Amniotic epithelial cell (primary cell): Measurements from ENCODE around the gene MCM3.

Experiments
- DNase-seq: peaks from one replicate; pipeline ENCODE4 v3.0.0-alpha.2; 2010; ENCODE audit warnings: low read depth

The MCM3 gene

DNA sequence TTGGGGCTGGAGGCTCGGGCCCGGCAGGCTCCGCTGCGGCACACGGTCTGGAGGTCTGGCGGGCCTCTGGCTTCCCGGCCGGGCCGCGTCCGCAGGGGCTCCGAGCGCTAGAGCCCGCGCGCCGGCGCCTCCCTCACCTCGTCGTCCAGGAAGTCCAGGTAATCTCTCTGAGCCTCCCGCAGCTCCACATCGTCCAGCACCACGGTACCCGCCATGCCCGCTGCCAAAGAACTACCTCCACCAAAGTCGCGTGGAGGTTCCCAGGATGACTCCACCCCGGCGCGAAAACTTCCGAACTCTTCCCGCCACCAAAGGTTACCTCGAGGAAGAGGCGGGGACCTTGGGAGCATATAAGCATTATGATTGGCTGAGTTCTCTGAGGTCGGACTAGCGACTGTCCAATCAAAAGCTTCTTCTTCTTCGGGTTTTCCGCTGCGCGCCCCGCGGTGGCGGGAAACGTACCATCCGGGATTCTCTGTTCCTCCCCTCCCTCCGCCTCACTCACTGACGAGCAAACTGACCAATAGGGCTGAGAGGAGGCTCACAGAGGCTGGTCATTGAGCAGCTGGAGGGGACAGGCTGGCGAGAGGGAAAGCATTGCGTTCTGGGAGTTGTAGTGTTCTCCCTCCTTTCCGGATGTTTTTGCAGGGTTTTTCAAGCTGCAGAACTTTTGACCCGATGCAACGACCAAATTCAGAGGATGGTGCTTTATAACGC, at the start of gene MCM3:
MCM3 (minus strand) TSS at position 283 of the 717 bp plus-strand sequence; CDS start at position 215, 68 bp downstream.
- DNase-seq: peak; percentile 99

DNA sequence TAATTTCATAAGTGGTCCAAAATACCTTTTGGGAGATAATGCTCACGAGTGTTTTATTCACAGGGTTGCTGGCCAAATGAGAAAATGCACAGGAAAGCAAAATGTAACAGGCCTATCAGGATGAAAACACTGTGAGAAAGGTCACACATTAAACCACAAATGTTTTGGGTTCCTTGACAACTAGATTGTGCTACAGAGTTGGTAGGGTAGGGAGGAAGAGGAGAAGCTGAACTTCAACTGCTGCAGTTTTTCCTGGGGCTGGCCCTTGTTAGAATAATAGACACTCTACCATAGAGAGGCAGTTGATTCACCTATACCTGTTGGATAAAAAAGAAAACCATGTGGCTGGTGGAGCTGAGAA, 49.3 kb upstream of the MCM3 start:
- peak; percentile 30 for DNase-seq

DNA sequence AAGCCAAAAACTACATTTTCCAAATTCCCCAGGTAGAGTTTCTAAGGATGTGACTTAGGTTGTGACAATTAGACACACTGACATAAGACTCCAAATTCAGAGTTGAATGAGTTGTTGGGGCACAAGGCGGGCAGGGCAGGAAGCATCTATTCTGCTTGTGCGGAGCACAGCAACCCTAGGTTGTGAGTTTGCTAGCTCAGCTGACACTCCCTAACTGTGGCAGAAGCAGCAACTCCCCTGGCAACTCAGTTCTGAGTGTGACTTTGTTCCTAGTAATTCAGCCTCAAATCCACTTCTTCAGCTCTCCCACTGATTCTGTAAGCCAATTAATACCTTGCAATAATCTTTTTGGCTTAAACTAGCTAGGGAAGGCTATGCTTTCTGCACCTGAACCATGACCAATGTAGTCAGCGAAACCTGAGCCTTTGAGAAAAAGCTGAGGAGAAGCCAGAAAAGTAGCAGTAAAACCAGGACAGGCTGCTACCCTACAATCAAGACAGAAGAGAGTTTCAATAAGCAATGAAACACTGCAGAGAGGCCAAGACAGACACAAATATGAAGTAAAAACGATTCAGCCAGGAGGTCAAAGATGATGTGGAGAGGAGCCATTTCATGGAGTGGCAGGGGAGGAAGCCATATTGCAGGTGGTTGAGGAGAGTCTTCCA, 47.4 kb upstream of the MCM3 start:
- DNase-seq: no peak

DNA sequence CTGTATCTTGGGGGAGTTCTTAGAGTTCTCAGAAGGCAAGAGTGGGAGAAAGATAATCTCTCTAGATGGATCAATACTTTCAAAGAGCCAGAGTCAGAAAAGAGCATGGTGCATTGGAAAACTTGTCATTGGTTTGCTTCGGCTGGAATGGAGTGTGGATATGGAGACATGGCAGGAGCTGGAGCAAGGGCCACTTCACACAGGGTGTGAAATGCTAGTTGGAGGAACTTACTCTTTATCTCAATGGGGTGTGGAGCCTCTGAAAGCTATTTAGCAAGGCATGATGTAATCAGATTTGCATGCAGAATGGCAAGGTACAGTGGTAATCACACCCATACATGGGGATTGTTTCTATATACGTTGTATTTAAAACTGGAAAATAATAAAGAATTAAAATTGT, 45.9 kb upstream of the MCM3 start:
- DNase-seq: no peak

DNA sequence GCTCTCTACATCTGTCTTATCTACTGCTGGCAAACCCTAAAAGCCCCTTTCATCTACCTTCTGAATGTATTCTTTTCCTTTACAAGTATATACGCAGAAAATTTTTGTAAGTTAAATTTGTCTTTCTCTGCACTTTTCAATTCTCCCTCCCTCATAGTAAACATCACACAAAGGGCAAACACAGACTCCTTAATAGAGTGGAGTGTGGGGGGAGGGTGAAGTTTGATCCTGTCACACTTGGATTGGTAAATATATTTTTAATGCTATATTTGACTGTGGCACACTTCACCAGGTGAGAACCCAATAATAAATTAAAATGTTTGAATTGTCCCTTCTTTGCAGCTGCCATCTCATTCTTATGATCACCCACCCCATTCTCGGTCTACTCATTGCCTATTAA, 44.2 kb upstream of the MCM3 start:
- DNase-seq: no peak

DNA sequence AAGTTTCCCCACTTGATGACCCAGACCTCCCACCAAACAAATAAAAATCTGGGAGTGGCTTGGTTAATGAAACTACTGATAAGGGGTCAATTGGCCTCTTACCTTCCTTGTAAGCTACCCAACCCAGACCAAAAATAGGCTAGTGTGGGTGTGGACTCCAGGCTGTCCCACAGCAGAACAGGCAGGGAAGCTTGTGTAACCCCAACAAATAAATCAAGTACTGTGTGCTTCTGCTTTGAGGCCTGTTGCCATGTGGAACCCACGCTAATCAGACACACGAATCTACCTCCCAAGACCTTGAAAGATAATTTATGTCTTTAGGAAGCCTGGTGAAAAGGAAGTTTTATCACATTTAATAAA, 43.7 kb upstream of the MCM3 start:
- DNase-seq: peak; percentile 21

DNA sequence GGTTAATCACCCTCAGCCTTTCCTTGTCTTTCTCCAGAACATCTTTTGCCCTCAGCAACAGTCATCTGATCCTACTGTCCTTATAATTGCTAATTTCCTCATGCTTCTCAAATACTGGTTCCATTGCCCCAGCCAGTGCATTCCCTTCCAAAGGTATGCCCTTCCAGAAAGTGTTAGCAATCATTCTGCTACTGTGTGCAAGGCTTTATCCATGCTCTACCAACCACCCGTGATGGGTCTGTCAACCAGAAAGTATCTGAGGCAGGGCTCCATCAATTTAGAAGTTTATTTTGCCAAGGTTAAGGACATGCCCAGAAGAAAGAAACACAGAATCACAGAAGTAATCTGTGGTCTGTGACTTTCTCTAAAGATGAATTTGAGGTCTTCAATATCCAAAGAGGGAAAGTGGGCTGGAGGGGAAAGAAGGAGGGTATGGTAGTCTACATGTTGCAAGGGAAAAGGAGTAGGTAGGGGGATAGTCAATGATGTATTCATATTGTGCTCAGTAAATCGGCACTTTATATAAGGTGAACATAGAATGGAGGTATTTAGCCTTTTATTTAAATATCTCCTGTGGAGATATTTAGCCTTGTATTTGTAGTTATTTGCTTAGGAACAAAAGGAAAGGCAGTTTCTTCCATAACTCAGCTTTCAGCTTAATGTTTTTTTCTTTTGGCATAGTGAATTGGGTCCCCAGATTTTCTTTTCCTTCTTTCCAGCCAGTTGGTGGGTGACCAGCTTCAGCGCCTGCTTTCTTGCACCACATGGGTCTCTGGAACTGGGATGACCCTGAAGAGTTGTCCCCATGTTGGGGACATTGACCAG, 42.2 kb upstream of the MCM3 start:
- DNase-seq: no peak

DNA sequence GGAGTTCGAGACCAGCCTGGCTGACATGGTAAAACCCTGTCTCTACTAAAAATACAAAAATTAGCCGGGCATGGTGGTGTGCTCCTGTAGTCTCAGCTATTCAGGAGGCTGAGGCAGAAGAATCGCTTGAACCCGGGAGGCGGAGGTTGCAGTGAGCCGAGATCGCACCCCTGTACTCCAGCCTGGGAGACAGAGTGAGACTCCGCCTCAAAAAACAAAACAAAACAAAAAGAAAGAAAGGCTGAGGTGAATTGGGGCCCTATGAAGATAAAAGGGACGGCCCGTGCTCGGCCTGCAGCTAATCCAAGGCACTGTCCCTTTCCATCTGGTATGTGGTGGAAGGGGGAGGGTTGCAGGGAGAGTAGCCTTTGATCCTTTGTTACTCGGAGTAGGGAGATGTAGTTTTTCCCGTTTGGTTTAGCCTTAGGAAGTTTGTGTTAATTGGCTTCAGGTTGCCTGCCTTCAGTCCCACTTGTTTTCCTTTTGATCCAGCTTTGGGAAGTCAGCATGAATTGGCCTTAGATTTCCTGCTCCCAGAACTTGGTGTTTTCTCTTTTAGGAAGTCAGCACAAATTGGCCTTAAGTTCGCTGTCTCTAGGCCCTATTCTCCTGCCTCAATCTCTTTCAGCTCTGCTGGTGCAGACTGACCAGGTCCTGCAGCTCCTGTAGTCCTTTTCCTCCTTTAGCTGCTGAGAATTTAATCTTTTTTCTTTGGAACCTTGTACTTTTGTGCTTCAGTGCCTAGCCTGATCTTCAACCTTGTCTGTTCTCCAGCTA, 41.3 kb upstream of the MCM3 start:
- no peak for DNase-seq

DNA sequence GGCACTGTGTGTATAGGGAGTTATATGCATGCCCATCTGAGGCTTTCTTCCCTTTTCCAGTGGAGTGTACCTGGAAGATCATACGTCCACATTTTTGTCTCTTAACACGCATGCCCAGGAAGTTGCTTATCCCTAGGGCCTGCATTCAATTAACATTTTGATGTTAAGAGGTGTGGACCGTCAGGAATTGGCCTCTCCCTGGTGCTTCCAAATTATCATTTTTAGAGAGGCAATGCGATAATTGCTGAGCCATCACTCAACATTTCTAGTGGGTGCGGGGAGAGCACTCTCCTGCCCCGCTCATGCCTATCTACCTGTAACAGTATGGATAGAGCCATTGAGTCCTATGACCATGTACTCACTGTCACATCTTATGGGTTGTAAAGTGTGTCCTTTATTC, 39.6 kb upstream of the MCM3 start:
- no peak for DNase-seq

DNA sequence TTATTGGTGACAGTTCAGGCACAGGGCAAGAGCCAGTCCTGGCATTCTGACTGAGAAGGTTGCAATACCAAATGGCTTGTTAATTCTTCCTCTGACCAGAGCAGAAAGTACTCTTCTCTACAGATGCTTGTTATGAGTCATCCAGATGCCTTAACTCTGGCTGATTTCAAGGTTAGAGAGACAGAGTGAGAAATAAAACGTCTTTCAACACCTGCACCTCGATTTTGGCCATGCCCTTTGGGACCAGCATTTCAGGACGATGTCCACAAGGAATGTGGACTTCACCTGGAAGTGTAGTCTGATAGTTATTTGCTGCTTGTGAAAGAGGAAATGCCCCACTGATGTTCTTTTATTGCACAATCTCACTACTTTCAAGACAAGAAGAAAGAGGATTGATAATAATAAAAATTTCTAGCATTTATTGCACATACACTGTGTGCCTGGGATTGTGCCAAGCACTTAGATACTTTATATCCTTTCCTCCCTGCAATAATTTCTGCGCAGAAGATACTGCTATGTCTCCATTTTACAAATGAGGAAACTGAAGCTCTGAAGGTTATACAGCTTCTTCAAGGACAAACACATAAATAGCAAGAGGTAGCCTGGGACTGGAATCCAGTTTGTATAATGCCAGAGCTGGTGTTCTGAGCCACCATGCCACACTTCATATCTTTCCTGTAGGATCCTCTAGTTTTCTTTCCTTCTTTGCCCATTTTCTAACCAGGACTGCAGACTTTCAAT, 33.5 kb upstream of the MCM3 start:
- DNase-seq: peak; percentile 72

DNA sequence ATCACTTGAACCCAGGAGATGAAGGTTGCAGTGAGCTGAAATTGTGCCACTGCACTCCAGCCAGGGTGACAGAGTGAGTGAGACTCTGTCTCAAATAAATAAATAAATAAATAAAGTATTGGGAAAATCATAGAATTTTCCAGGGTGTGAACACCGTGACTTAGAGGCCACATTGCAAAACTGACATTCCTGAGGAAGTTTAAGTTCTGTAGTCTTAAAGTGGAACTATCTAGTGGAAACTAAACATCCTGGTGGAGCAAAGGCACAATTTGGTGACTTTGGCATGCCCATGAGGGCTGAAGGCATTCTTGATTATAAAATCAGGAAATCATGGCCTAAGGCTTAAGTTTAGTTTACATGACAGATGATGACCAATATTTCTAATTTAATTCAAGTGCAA, 32.7 kb upstream of the MCM3 start:
- DNase-seq: no peak

DNA sequence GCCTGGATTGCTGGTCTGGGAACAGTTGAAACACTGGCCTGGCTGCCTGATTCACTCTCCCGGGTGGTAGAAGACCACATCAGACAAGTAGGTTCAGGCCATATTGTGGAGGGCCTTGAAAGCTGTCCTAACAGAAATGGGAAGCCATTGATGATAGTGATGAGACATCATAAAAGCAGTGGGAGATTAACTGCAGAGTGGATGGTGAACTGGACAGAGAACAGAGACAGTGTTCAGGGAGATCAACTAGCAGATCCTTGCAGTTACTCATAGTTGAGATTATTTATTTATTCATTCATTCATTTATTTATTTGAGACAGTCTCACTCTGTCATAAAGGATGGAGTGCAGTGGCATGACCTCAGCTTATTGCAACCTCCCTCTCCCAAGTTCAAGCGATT, 30.2 kb upstream of the MCM3 start:
- DNase-seq: no peak

DNA sequence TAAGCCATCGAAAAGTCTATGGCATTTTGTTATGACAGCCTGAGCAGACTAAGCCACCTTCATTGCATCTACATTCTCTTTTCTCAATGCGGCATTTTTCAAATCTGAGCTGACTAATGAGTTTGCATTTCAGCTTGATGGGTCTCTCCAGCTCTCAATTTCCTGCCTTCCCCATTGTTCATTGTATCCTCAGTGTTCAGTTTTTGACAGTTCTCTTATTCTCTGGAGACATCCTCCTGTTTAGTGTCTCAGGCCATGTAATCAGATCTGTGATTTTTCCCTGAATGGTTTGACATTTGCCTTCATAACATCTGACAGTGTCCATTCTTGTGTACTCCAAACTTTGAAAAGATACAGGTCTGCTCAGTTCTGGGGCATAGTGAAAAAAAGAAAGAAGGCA, 27.9 kb upstream of the MCM3 start:
- no peak for DNase-seq

DNA sequence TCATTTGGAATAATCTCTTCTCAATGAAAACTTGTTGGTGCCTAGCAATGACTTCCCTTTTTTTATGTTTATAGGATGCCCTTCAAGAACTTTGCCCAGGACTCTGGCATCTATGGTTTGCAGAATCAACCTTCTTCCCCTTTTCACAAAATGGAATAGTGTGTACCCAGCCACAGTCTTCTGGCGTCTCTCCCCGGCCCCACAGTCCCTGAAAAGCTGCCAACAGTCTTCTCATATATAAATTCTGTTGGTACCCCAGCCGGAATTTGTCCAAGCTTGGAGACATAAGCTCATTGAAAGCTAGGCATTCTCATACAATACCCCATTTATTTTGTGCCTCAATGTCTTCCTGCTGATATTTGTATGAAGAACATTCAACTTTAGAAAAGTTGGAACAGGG, 26.4 kb upstream of the MCM3 start:
- no peak for DNase-seq

DNA sequence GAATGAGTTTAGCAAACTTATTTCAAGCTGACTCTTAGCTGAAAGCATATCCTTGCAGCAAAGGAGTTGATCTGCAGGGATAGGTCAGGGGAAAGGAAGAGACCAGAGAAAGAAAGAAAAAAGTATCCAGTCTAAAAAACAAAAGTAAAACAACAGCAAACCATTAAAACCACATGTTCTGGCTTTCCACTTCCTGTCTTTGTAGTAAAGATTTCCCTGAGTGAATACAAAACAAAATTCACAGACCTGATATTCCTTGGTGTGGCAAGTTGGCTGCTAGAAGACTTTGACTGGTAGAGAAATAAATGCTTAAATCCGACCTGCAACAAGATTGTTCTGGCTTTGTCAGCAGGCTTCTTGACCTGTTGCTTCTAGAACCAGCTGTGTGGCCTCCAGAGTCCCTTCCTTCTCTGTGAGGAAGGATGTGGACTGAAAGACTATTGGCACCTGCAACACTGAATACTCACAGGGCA, 23.4 kb upstream of the MCM3 start:
- DNase-seq: no peak

DNA sequence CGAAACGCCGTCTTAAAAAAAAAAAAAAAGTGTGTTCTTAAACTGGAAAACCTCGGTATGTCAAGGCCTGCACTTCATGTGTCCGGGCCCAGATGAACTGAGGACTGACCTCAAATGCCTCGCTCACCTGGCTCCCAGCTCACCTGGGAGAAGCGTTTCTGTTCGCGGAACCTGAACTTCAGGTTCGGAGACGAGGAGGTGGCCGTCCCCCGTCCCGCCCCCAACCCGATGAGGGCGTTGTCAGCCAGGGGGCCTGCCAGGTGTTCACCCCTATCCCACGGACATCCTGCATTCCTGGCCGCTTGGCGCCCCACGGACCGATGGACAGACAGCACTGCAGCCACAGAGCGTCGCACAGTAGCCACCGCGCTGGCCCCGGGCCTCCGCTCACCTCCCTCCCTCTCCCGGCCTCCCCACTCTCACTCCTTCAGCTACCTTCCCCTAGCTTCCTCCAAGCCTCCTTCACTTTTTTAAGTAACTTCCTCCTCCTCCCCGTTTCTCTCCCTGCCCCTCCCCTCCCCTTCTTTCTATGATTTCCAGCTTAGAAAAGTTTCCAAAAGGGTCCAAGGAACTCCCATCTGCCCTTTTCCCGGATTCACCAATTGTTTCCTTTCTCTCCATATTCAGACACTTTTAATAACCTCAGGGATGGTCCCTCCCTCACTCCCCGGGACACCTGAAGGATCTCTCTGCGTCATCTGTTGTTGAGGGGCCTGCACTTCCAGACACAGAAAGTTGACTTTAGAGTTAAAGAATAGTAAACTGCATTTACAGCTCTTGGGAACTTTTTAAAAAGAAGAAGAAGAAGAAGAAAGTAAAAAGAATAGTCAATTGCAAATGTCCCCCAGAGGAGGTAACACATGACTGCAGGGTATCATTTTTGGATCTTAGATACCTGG, 22.7 kb upstream of the MCM3 start:
- DNase-seq: no peak

DNA sequence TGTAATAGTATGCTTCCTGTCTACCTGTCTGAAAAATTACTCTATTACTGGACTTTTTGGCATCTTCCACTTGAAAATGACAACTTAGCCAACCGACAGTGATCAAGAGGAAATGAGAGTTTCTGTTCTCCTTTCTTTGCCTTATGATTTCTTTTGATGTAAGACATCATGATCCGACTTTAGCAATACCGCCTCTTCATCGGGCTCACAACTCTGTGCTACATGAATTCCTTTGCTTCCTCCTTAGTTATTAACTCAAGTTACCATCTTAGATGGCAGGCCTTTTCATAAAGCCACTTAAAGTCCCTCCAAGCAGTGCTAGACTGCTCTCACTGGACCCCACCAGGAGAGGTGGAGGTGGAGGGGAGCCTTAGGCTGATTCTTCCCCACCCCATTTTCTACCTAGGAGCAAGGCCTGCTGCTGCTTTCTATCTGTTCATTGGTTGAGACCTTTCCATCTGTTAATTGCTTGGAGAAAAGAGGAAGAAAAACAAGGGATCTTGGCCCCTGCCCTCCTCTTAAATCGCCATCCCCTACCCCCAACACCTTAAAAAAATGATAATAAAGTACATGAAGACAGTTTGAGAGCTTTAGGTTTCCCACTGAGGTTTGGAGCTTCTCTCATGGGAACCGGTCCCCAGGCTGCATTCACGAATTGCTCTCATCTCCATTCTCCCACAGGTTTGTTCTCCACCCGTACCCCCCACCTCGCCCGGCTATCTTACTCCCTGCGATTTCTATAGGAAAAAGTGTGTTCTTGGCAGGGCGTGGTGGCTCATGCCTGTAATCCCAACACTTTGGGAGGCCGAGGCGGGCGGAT, 21.6 kb upstream of the MCM3 start:
- no peak for DNase-seq

DNA sequence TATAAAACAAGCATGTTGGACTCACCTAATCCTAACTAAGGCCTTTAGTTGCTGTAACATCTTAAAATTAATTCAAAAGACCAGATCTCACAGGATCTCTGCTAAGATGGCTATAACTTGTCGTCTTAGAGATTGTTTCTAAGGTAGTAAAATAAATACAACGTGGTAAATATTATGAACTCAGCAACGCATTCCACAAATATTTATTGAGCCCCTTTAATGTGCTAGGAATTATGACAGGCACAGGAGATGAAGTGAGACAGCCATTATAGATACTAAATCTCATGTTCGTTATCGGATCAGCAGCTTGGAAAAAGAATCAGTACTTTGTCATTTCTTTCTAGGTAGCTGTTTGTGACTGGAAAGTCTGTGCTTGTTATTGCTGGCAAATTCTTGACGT, 20.9 kb upstream of the MCM3 start:
- DNase-seq: no peak

DNA sequence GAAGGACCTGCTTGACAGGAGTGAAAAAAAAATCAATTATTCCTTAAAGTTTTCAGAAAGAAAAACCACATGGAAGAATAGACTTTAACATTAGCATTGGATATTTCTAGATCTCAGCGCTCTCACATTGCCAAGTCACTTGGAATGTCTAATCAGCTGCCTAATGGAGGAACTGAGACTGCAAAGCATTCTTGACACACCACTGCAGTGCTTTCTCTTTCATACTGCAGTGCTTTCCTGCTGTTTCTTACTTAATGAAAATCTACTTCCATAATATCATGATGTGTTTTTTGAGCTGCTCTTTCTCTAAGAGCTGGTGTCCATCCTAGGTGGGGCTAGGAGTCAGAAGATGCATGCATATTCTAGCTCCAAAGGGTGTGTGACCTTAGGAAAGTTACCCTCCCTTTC, 20.4 kb upstream of the MCM3 start:
- DNase-seq: peak; percentile 24

DNA sequence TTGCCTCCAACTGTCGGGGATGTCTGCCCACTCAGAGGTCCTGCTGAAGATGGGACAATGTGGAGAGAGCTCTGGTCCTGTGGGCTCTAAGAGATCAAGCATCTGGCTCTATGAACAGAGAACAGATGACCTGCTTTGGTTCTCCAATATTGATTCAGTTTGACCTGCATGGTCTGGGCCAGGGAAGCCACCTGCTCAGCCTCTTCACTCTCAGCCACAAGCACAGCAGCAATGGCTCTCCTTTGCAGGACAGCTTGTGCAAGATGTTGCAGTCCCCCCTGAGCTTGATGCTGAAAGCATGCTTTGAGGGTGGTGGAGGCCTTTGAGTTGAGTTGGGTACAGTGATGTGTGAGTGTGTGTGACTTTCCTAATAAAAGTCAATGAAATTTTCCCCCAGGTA, 18.6 kb upstream of the MCM3 start:
- DNase-seq: no peak
